HCT116 (cell line): ENCODE data around the gene KIF26B. TPM values are rescaled to one million over a fixed set of nuclear protein-coding genes. Genes with fewer than 3 reads are reported as not detected.

Experiments
- ATAC-seq: fragments of 200-7000 bp; cut with Tn5 transposase; 2 replicates; pipeline ENCODE4 v1.9.1; 2020; ENCODE audit warnings: mild to moderate bottlenecking, moderate library complexity
- BruUV-seq: library from RNA; stranded (reverse); fragments of 400-500 nt; replicated peaks from 2 replicates; lab custom pipeline; 2021; lab: Mats Ljungman, UMichigan
- CTCF ChIA-PET: fragments of 300-600 bp; sonication (Branson Sonifier 250); formaldehyde crosslinking; loops from one replicate; lab custom pipeline; 2021; ENCODE audit warnings: antibody characterized with exemption; lab: Charles Lee
- POLR2A ChIA-PET: fragments of 300-600, 350-600 bp; sonication (Branson Sonifier 250); formaldehyde crosslinking; loops from one replicate; lab custom pipeline; 2021; ENCODE audit warnings: antibody characterized with exemption; lab: Charles Lee
- RAD21 ChIA-PET, 2 experiments: fragments of 300-600 bp; sonication (Branson Sonifier 250); formaldehyde crosslinking; loops; one replicate each; lab custom pipeline; 2023; ENCODE audit warnings: low total read pairs in 2 of 2; ENCODE audit not compliant: uncharacterized antibody in 2 of 2, unreplicated experiment in 2 of 2, low non-redundant PET in 1 of 2; lab: Charles Lee
- DNase-seq: peaks from one replicate; pipeline ENCODE4 v3.0.0-alpha.2; 2010; ENCODE audit warnings: low read depth, low spot score
- H2AFZ ChIP-seq: fragments of 200-600 bp; shearing (Covaris generic), sonication (generic); 2 replicates; pipeline ENCODE4 v1.6.1; 2017; ENCODE audit warnings: low read depth, mixed run types, mixed read lengths, antibody characterized with exemption, low read length; ENCODE audit not compliant: poor library complexity, severe bottlenecking
- H3K27ac ChIP-seq: 2 replicates; pipeline ENCODE4 v1.5.1; 2012; ENCODE audit warnings: low read depth, low read length
- H3K27me3 ChIP-seq: fragments of 200-600 bp; sonication (generic); 2 replicates; pipeline ENCODE4 v1.6.1; 2016; ENCODE audit warnings: mixed run types, low read length, mixed read lengths; ENCODE audit not compliant: insufficient read depth
- H3K36me3 ChIP-seq, 2 experiments: fragments of 200-500 bp in 1 of 2; fragments of 200-600 bp in 1 of 2; sonication (Bioruptor generic) in 1 of 2; sonication (generic) in 1 of 2; 2 replicates each; pipeline versions ENCODE4 v1.5.1 to v1.6.1; 2014 to 2016; ENCODE audit warnings: low read length in 2 of 2, inconsistent platforms in 1 of 2, mixed read lengths in 1 of 2, mixed run types in 1 of 2; ENCODE audit not compliant: insufficient read depth in 2 of 2, control insufficient read depth in 1 of 2
- H3K4me1 ChIP-seq, 2 experiments: fragments of 200-600 bp in 1 of 2; sonication (generic) in 1 of 2; 2 replicates each; pipeline versions ENCODE4 v1.5.1 to v1.6.1; 2012 to 2017; ENCODE audit warnings: low read length in 2 of 2, inconsistent platforms in 1 of 2, mild to moderate bottlenecking in 1 of 2, mixed read lengths in 1 of 2, mixed run types in 1 of 2, moderate library complexity in 1 of 2; ENCODE audit not compliant: insufficient read depth in 2 of 2, control insufficient read depth in 1 of 2
- H3K4me2 ChIP-seq: fragments of 200-600 bp; sonication (generic); 2 replicates; pipeline ENCODE4 v1.6.1; 2017; ENCODE audit warnings: mixed run types, low read length, mixed read lengths
- H3K4me3 ChIP-seq, 2 experiments: fragments of 200-600 bp in 1 of 2; sonication (generic) in 1 of 2; replicated peaks in 1 of 2; 2 replicates each; pipeline ENCODE4 v1.5.1; 2011 to 2016; ENCODE audit warnings: low read length in 2 of 2, control low read depth in 1 of 2, low read depth in 1 of 2, mild to moderate bottlenecking in 1 of 2, mixed read lengths in 1 of 2, mixed run types in 1 of 2
- H3K79me2 ChIP-seq: fragments of 200-600 bp; sonication (generic); 2 replicates; pipeline ENCODE4 v1.6.1; 2017; ENCODE audit warnings: mild to moderate bottlenecking, mixed run types, low read length, moderate library complexity, mixed read lengths; ENCODE audit not compliant: insufficient read depth
- H3K9ac ChIP-seq: fragments of 200-600 bp; sonication (generic); 2 replicates; pipeline ENCODE4 v1.6.1; 2016; ENCODE audit warnings: low read length, mixed read lengths
- H3K9me2 ChIP-seq: fragments of 200-600 bp; sonication (generic), shearing (Covaris generic); 2 replicates; pipeline ENCODE4 v1.6.1; 2017; ENCODE audit warnings: mixed run types, mild to moderate bottlenecking, moderate library complexity; ENCODE audit not compliant: insufficient read depth
- H3K9me3 ChIP-seq, 2 experiments: fragments of 200-500 bp in 1 of 2; fragments of 200-600 bp in 1 of 2; sonication (Bioruptor generic) in 1 of 2; sonication (generic) in 1 of 2; 2 replicates each; pipeline ENCODE4 v1.6.1; 2014 to 2017; ENCODE audit warnings: low read length in 2 of 2, mixed read lengths in 2 of 2, inconsistent platforms in 1 of 2, low read depth in 1 of 2, mild to moderate bottlenecking in 1 of 2, mixed run types in 1 of 2, moderate library complexity in 1 of 2; ENCODE audit not compliant: control insufficient read depth in 1 of 2, insufficient read depth in 1 of 2
- H4K20me1 ChIP-seq: fragments of 200-600 bp; sonication (generic), shearing (Covaris generic); 2 replicates; pipeline ENCODE4 v1.6.1; 2017; ENCODE audit warnings: mixed run types, mild to moderate bottlenecking, moderate library complexity; ENCODE audit not compliant: insufficient read depth
- CBX3 ChIP-seq: IDR thresholded peaks from 2 replicates; pipeline ENCODE4 v1.6.1; 2012; ENCODE audit warnings: low read depth
- CEBPB ChIP-seq: IDR thresholded peaks from 2 replicates; pipeline ENCODE4 v1.6.1; 2012; ENCODE audit warnings: low read depth
- EGR1 ChIP-seq: IDR thresholded peaks from 2 replicates; pipeline ENCODE4 v1.6.1; 2012; ENCODE audit warnings: low read depth
- ELF1 ChIP-seq: IDR thresholded peaks from 2 replicates; pipeline ENCODE4 v1.6.1; 2012; ENCODE audit warnings: low read depth, borderline replicate concordance
- EZH2 ChIP-seq: fragments of 200-600 bp; sonication (generic); IDR thresholded peaks from 2 replicates; pipeline ENCODE4 v1.6.1; 2017; ENCODE audit warnings: antibody characterized with exemption, mixed run types
- EZH2phosphoT487 ChIP-seq: fragments of 200-600 bp; IDR thresholded peaks from 2 replicates; pipeline ENCODE4 v1.6.1; 2018; ENCODE audit warnings: antibody characterized with exemption, borderline replicate concordance
- FOSL1 ChIP-seq: IDR thresholded peaks from 2 replicates; pipeline ENCODE4 v1.6.1; 2012; ENCODE audit warnings: low read depth
- POLR2AphosphoS5 ChIP-seq: IDR thresholded peaks from 2 replicates; pipeline ENCODE4 v1.6.1; 2011; ENCODE audit warnings: mild to moderate bottlenecking, low read depth, low read length, moderate library complexity
- RAD21 ChIP-seq: IDR thresholded peaks from 2 replicates; pipeline ENCODE4 v1.6.1; 2012; ENCODE audit warnings: low read depth, mild to moderate bottlenecking
- SIN3A ChIP-seq: IDR thresholded peaks from 2 replicates; pipeline ENCODE4 v1.6.1; 2012; ENCODE audit warnings: low read depth
- SP1 ChIP-seq: IDR thresholded peaks from 2 replicates; pipeline ENCODE4 v1.6.1; 2012; ENCODE audit warnings: low read depth
- YY1 ChIP-seq: IDR thresholded peaks from 2 replicates; pipeline ENCODE4 v1.6.1; 2011; ENCODE audit warnings: low read length, low read depth, moderate library complexity, mild to moderate bottlenecking; ENCODE audit not compliant: insufficient replicate concordance; ENCODE audit errors: extremely low read depth
- ZFX ChIP-seq: fragments of 450-650 bp; IDR thresholded peaks from 2 replicates; pipeline ENCODE4 v1.6.1; 2017
- ZNF274 ChIP-seq: fragments of 200-500 bp; sonication (Bioruptor generic); IDR thresholded peaks from 2 replicates; pipeline ENCODE4 v1.6.1; 2014; ENCODE audit warnings: mild to moderate bottlenecking, low read depth, low read length, inconsistent platforms
- intact Hi-C: fragments of 100-400 bp; cut with micrococcal nuclease; formaldehyde crosslinking; loops from 2 replicates; pipeline ENCODE4 v1.10.0; 2022
- total RNA-seq: library from RNA; stranded (reverse); gene quantifications from one replicate; pipeline ENCODE4 v1.2.1, GENCODE V29; 2021; ENCODE audit not compliant: unreplicated experiment
- TF ChIP-seq, protein P1 (sequence below): IDR thresholded peaks from 2 replicates; pipeline ENCODE4 v1.6.1; 2011; ENCODE audit warnings: mild to moderate bottlenecking, low read length, moderate library complexity; ENCODE audit not compliant: insufficient replicate concordance; ENCODE audit errors: extremely low read depth
- TF ChIP-seq, protein P2 (sequence below): IDR thresholded peaks from 2 replicates; pipeline ENCODE4 v1.6.1; 2012
- TF ChIP-seq, protein P3 (sequence below): IDR thresholded peaks from 2 replicates; pipeline ENCODE4 v1.6.1; 2012
- TF ChIP-seq, protein P4 (sequence below), 3 experiments: fragments of 200-600 bp in 1 of 3; sonication (generic) in 1 of 3; IDR thresholded peaks in 2 of 3; conservative IDR thresholded peaks in 1 of 3; 2 replicates each; pipeline ENCODE4 v1.5.1; 2012 to 2017; ENCODE audit warnings: low read depth in 2 of 3, low read length in 2 of 3, antibody characterized with exemption in 1 of 3, borderline replicate concordance in 1 of 3, control low read depth in 1 of 3, mild to moderate bottlenecking in 1 of 3, mixed read lengths in 1 of 3, mixed run types in 1 of 3, moderate library complexity in 1 of 3; ENCODE audit not compliant: insufficient read depth in 1 of 3

KIF26B gene
- total RNA-seq, 1 experiment from 2014 or later: 0.49 TPM

DNA sequence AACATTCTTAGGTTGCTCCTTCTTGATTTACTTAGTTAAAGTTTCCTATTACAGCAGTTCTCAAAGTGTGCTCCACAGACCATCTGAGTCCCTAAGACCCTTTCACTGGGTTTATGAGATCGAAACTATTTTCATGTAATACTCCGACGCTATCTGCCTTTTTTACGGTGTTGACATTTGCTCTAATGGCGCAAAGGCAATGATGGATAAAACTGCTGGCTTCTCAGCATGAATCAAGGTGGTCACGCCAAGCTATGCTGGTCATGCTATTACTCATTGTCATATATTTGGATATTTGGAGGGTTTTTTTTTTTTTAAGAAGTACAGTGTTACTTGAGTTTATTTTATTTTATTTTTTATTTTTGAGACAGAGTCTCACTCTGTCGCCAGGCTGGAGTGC is 235.1 kb downstream of the KIF26B start:
- Histone ChIP-seq H2AFZ (no peak overlapping the region), H3K9me2 (no peaks in the 10 kb centered on the region), H3K4me2 (no peak overlapping the region), H3K9ac (no peak overlapping the region), H4K20me1 (no peaks in the 10 kb centered on the region), H3K4me1 (no peaks in the 10 kb centered on the region), H3K79me2 (no peaks in the 10 kb centered on the region), H3K4me3 (no peak overlapping the region), H3K27ac (no peak overlapping the region), H3K27me3 (peaks cover 16% of the 10 kb centered on the region), H3K36me3 (no peaks in the 10 kb centered on the region), H3K9me3 (no peaks in the 10 kb centered on the region)
- TF ChIP-seq SP1 (no peak), FOSL1 (no peak), ZFX (no peak), EZH2phosphoT487 (no peak), POLR2AphosphoS5 (no peak), EGR1 (no peak), CEBPB (no peak), SIN3A (no peak), YY1 (no peak), CBX3 (no peak), RAD21 (no peak), ZNF274 (no peak), EZH2 (no peak), ELF1 (no peak)
- TF ChIP-seq, protein P1, sequence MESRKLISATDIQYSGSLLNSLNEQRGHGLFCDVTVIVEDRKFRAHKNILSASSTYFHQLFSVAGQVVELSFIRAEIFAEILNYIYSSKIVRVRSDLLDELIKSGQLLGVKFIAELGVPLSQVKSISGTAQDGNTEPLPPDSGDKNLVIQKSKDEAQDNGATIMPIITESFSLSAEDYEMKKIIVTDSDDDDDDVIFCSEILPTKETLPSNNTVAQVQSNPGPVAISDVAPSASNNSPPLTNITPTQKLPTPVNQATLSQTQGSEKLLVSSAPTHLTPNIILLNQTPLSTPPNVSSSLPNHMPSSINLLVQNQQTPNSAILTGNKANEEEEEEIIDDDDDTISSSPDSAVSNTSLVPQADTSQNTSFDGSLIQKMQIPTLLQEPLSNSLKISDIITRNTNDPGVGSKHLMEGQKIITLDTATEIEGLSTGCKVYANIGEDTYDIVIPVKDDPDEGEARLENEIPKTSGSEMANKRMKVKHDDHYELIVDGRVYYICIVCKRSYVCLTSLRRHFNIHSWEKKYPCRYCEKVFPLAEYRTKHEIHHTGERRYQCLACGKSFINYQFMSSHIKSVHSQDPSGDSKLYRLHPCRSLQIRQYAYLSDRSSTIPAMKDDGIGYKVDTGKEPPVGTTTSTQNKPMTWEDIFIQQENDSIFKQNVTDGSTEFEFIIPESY: no peak
- TF ChIP-seq, protein P2, sequence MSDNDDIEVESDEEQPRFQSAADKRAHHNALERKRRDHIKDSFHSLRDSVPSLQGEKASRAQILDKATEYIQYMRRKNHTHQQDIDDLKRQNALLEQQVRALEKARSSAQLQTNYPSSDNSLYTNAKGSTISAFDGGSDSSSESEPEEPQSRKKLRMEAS: no peak
- TF ChIP-seq, protein P3, sequence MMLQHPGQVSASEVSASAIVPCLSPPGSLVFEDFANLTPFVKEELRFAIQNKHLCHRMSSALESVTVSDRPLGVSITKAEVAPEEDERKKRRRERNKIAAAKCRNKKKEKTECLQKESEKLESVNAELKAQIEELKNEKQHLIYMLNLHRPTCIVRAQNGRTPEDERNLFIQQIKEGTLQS: no peak
- TF ChIP-seq, protein P4, sequence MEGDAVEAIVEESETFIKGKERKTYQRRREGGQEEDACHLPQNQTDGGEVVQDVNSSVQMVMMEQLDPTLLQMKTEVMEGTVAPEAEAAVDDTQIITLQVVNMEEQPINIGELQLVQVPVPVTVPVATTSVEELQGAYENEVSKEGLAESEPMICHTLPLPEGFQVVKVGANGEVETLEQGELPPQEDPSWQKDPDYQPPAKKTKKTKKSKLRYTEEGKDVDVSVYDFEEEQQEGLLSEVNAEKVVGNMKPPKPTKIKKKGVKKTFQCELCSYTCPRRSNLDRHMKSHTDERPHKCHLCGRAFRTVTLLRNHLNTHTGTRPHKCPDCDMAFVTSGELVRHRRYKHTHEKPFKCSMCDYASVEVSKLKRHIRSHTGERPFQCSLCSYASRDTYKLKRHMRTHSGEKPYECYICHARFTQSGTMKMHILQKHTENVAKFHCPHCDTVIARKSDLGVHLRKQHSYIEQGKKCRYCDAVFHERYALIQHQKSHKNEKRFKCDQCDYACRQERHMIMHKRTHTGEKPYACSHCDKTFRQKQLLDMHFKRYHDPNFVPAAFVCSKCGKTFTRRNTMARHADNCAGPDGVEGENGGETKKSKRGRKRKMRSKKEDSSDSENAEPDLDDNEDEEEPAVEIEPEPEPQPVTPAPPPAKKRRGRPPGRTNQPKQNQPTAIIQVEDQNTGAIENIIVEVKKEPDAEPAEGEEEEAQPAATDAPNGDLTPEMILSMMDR (IDR thresholded peaks at IDR 0.05 in 2 of 3, conservative IDR thresholded peaks at IDR 0.05 in 1 of 3; ENCODE audit: borderline replicate concordance in 1 of 3, insufficient read depth in 1 of 3, low read depth in 2 of 3, low read length in 2 of 3): no peak
- ChIA-PET RAD21 (no interaction called here), POLR2A (no interaction called here), CTCF (no interaction called here)
- ATAC-seq: no peak
- no peak for DNase-seq
- intact Hi-C loops: no loop called here
- BruUV-seq: no TSS peak
